Vagina (tissue), 2 donors: ENCODE results near the gene LZIC. TPM values are rescaled to one million over a fixed set of nuclear protein-coding genes. Genes with fewer than 3 reads are reported as not detected.

Source experiments
- DNase-seq, 2 donors: peaks; one replicate each; pipeline ENCODE4 v3.0.0-alpha.2; 2017; ENCODE audit errors: extremely low spot score in 2 of 2
- H3K27ac ChIP-seq: fragments of 200-600 bp; sonication (generic); one replicate; pipeline ENCODE4 v1.5.1; 2019
- H3K27me3 ChIP-seq: fragments of 200-600 bp; sonication (generic); one replicate; pipeline ENCODE4 v1.5.1; 2019
- H3K36me3 ChIP-seq, 2 donors: fragments of 200-600 bp; sonication (generic); one replicate each; pipeline ENCODE4 v1.5.1; 2017 to 2019
- H3K4me1 ChIP-seq: fragments of 200-600 bp; sonication (generic); one replicate; pipeline ENCODE4 v1.5.1; 2019
- H3K4me3 ChIP-seq, 2 donors: fragments of 200-600 bp; sonication (generic); 1 replicate in 1 of 2; 2 replicates in 1 of 2; pipeline ENCODE4 v1.5.1; 2016 to 2019
- H3K9me3 ChIP-seq: fragments of 200-600 bp; sonication (generic); one replicate; pipeline ENCODE4 v1.5.1; 2019
- POLR2A ChIP-seq, 2 donors: fragments of 450-650 bp; IDR thresholded peaks; one replicate each; pipeline ENCODE4 v1.6.1; 2017; ENCODE audit warnings: antibody characterized with exemption in 2 of 2, mild to moderate bottlenecking in 2 of 2, moderate library complexity in 2 of 2
- POLR2AphosphoS5 ChIP-seq, 2 donors: sonication (generic); formaldehyde crosslinking; IDR thresholded peaks; one replicate each; pipeline ENCODE4 v1.9.0; 2017; ENCODE audit warnings: antibody characterized with exemption in 2 of 2, mild to moderate bottlenecking in 2 of 2, low read depth in 1 of 2; ENCODE audit not compliant: insufficient read depth in 1 of 2
- intact Hi-C: fragments of 100-400 bp; cut with DNase I; formaldehyde crosslinking; loops from one replicate; pipeline ENCODE4 v1.15.1; 2023
- microRNA-seq: library from miRNA; unstranded; fragments of <30 nt; microRNA quantifications from one replicate; pipeline ENCODE4, GENCODE V29; 2017; ENCODE audit warnings: borderline number of aligned reads, borderline replicate concordance
- small RNA-seq: library from RNA; depleted of rRNA; stranded (forward); fragments of <200 nt; gene quantifications from one replicate; pipeline ENCODE3, GENCODE V24; 2016
- total RNA-seq: library from RNA; depleted of rRNA; stranded (reverse); fragments of >200 nt; gene quantifications from one replicate; pipeline ENCODE4 v1.2.3, GENCODE V29; 2016
- TF ChIP-seq, protein P1 (sequence below), 3 experiments: fragments of 450-650 bp in 2 of 3; fragments of 200-600 bp in 1 of 3; sonication (generic) in 1 of 3; IDR thresholded peaks; one replicate each; pipeline ENCODE4 v1.5.1; 2017 to 2019; ENCODE audit warnings: antibody characterized with exemption in 3 of 3, mild to moderate bottlenecking in 2 of 3, moderate library complexity in 2 of 3

Gene LZIC
- total RNA-seq, 1 donor from 2014 or later, result 16.5 TPM

- peaks cover 24% of the 10 kb centered on the region for H3K4me1 ChIP-seq
- H3K36me3 ChIP-seq, result no peaks in the 10 kb centered on the region
- no peaks in the 10 kb centered on the region for H3K27me3 ChIP-seq
- H3K27ac ChIP-seq, result no peak overlapping the region
- intact Hi-C loops, result no loop called here
- TF ChIP-seq POLR2A (IDR thresholded peaks at IDR 0.05) (no peak), POLR2AphosphoS5 (IDR thresholded peaks at IDR 0.05; ENCODE audit: insufficient read depth in 1 of 2, low read depth in 1 of 2) (no peak)
- TF ChIP-seq, protein P1, sequence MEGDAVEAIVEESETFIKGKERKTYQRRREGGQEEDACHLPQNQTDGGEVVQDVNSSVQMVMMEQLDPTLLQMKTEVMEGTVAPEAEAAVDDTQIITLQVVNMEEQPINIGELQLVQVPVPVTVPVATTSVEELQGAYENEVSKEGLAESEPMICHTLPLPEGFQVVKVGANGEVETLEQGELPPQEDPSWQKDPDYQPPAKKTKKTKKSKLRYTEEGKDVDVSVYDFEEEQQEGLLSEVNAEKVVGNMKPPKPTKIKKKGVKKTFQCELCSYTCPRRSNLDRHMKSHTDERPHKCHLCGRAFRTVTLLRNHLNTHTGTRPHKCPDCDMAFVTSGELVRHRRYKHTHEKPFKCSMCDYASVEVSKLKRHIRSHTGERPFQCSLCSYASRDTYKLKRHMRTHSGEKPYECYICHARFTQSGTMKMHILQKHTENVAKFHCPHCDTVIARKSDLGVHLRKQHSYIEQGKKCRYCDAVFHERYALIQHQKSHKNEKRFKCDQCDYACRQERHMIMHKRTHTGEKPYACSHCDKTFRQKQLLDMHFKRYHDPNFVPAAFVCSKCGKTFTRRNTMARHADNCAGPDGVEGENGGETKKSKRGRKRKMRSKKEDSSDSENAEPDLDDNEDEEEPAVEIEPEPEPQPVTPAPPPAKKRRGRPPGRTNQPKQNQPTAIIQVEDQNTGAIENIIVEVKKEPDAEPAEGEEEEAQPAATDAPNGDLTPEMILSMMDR (IDR thresholded peaks at IDR 0.05), result no peak
- H3K4me3 ChIP-seq, result no peak overlapping the region
- DNase-seq, result no peak
- no peaks in the 10 kb centered on the region for H3K9me3 ChIP-seq
These were observed 60.3 kb downstream of the LZIC start for GRCh38 chr1:9882945-9883303.

DNA sequence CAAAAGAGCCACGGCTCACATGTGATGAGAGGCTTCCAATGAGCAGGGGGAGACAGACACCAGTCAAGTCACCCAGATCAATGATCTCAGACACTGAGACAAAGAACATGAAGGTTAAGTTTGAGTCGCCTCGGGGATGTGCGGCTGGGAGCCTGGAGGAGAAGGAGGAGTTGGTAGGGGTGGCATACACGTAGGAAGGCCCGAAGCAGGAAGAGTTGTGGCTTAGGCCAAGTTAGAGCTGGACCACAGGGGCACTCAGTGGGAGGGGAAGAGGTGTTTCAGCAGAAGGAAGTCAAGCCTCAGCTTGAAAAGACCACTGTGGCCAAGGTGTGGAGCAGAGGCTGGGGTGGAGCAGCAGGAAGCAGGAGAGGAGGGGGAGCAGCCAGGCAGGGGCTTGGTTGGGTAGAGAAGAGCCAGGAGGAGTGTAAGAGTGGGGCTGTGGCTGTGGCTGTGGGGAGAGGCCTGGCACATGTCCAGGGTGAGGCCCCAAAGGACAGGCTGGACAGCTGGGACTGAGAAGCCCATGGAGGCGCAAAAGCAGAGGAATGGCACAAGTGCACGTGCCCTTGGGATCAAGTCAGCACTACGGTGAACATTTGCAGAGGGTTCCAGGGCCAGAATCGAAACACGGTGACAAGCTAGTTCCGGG lies 60.8 kb downstream of the LZIC start:
- peaks cover 24% of the 10 kb centered on the region for H3K4me1 ChIP-seq
- intact Hi-C loops, result no loop called here
- DNase-seq, result no peak
- no peaks in the 10 kb centered on the region for H3K27me3 ChIP-seq
- TF ChIP-seq, protein P1 (IDR thresholded peaks at IDR 0.05), result no peak
- H3K27ac ChIP-seq, result no peak overlapping the region
- H3K4me3 ChIP-seq, result no peak overlapping the region
- no peaks in the 10 kb centered on the region for H3K9me3 ChIP-seq
- H3K36me3 ChIP-seq, result no peaks in the 10 kb centered on the region

DNA sequence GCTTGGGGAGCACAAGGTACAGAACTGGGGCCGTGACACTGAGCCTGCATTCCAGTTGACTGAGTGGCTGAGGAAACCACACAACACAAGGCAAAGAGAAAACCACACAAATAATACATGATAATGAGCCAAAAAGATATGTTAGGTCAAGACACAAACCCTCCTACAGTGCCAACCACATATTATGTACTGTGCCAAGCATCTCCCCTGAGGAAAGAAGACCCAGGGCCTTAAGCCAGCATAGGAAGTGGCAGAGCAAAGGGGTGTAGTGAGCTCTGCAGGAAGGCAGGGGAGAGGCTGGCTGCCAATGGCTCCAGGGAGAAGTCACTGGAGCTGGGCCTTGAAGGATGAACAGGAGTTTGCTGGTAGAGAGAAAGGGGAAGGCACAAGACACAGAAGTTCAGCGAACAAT lies 61.3 kb downstream of the LZIC start:
- DNase-seq, result no peak
- Histone ChIP-seq H3K4me3 (no peak overlapping the region), H3K27ac (no peak overlapping the region), H3K27me3 (no peaks in the 10 kb centered on the region), H3K4me1 (peaks cover 24% of the 10 kb centered on the region), H3K9me3 (no peaks in the 10 kb centered on the region), H3K36me3 (no peaks in the 10 kb centered on the region)
- intact Hi-C loops, result no loop called here
- no peak for TF ChIP-seq POLR2A (IDR thresholded peaks at IDR 0.05)
- no peak for TF ChIP-seq POLR2AphosphoS5 (IDR thresholded peaks at IDR 0.05; ENCODE audit: insufficient read depth in 1 of 2, low read depth in 1 of 2)
- TF ChIP-seq, protein P1 (IDR thresholded peaks at IDR 0.05), result no peak

Small RNAs within 50 kb of the gene (microRNA-seq; reads per million reads assigned to microRNA genes)
- gene MIR5697, result not detected

Small RNAs within 50 kb of the gene (small RNA-seq; reads per million reads assigned to genes)
- gene MIR5697, result not detected

Other genes with a start within 250 kb of the LZIC start
- gene CLSTN1, start 119.4 kb downstream of the LZIC start, total RNA-seq, result 96.5 TPM
- 44.7 TPM for gene CTNNBIP1, start 33.1 kb downstream of the LZIC start, total RNA-seq
- gene NMNAT1, start 84 bp upstream of the LZIC start, total RNA-seq, result 7.6 TPM
- gene RBP7, start 53.8 kb upstream of the LZIC start, total RNA-seq, result 36.3 TPM
- gene UBE4B, start 89.6 kb upstream of the LZIC start, total RNA-seq, result 51.1 TPM